Measurements from ENCODE around the gene CCDC172.
A peak's percentile ranks its signal among the peaks of the same experiment; 100 is the strongest.

Gene CCDC172

GRCh38 chr10:116352125-116352524 lies 27.9 kb downstream of the CCDC172 start:
- ChIA-PET CTCF (no interaction called here), POLR2A (no interaction called here)
- no peak overlapping the region for H3K27ac ChIP-seq (ENCODE audit: extremely low read depth, low read depth, low read length)
- no peaks in the 10 kb centered on the region for H3K4me1 ChIP-seq (ENCODE audit: control insufficient read depth, insufficient read depth, low read length)
- TF ChIP-seq WT1 (tag by site-specific recombination; IDR thresholded peaks at IDR 0.05) (no peak), ZNF26 (tag by site-specific recombination; IDR thresholded peaks at IDR 0.05) (peak; percentile 94), SP7 (tag by site-specific recombination; IDR thresholded peaks at IDR 0.05) (no peak)
- H3K9me3 ChIP-seq (ENCODE audit: control insufficient read depth, insufficient read depth, low read depth, low read length) = no peaks in the 10 kb centered on the region
- H3K4me3 ChIP-seq (ENCODE audit: low read depth, low read length) = no peak overlapping the region
- no peaks in the 10 kb centered on the region for H3K36me3 ChIP-seq (ENCODE audit: control insufficient read depth in 2 of 2, insufficient read depth in 1 of 2, low read length in 2 of 2)

GRCh38 chr10:116353817-116354216 lies 29.6 kb downstream of the CCDC172 start:
- Histone ChIP-seq H3K4me1 (ENCODE audit: control insufficient read depth, insufficient read depth, low read length) (no peaks in the 10 kb centered on the region), H3K27ac (ENCODE audit: extremely low read depth, low read depth, low read length) (no peak overlapping the region), H3K9me3 (ENCODE audit: control insufficient read depth, insufficient read depth, low read depth, low read length) (no peaks in the 10 kb centered on the region), H3K36me3 (ENCODE audit: control insufficient read depth in 2 of 2, insufficient read depth in 1 of 2, low read length in 2 of 2) (no peaks in the 10 kb centered on the region), H3K4me3 (ENCODE audit: low read depth, low read length) (no peak overlapping the region)
- ChIA-PET POLR2A (no interaction called here), CTCF (no interaction called here)
- TF ChIP-seq ZBTB8A (tag by site-specific recombination; IDR thresholded peaks at IDR 0.05) (no peak), ZFHX2 (tag by site-specific recombination; conservative IDR thresholded peaks at IDR 0.05) (no peak), ZNF610 (tag by site-specific recombination; IDR thresholded peaks at IDR 0.05; ENCODE audit: borderline replicate concordance) (no peak), SP3 (tag by site-specific recombination; IDR thresholded peaks at IDR 0.05) (no peak), ZNF660 (tag by site-specific recombination; IDR thresholded peaks at IDR 0.05) (no peak), HOXA7 (CRISPR knock-in tag; IDR thresholded peaks at IDR 0.05; ENCODE audit: borderline replicate concordance) (no peak), ZBTB17 (tag by site-specific recombination; IDR thresholded peaks at IDR 0.05) (no peak), KLF8 (tag by site-specific recombination; IDR thresholded peaks at IDR 0.05) (no peak), TRIM28 (IDR thresholded peaks at IDR 0.05; ENCODE audit: borderline replicate concordance, low read length) (no peak), ZNF837 (tag by site-specific recombination; IDR thresholded peaks at IDR 0.05) (no peak)
- TF ChIP-seq, protein P1, sequence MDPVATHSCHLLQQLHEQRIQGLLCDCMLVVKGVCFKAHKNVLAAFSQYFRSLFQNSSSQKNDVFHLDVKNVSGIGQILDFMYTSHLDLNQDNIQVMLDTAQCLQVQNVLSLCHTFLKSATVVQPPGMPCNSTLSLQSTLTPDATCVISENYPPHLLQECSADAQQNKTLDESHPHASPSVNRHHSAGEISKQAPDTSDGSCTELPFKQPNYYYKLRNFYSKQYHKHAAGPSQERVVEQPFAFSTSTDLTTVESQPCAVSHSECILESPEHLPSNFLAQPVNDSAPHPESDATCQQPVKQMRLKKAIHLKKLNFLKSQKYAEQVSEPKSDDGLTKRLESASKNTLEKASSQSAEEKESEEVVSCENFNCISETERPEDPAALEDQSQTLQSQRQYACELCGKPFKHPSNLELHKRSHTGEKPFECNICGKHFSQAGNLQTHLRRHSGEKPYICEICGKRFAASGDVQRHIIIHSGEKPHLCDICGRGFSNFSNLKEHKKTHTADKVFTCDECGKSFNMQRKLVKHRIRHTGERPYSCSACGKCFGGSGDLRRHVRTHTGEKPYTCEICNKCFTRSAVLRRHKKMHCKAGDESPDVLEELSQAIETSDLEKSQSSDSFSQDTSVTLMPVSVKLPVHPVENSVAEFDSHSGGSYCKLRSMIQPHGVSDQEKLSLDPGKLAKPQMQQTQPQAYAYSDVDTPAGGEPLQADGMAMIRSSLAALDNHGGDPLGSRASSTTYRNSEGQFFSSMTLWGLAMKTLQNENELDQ (tag by site-specific recombination; IDR thresholded peaks at IDR 0.05; ENCODE audit: low read depth) = no peak
- TF ChIP-seq, protein P2, sequence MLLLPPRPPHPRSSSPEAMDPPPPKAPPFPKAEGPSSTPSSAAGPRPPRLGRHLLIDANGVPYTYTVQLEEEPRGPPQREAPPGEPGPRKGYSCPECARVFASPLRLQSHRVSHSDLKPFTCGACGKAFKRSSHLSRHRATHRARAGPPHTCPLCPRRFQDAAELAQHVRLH (tag by site-specific recombination; IDR thresholded peaks at IDR 0.05) = no peak

GRCh38 chr10:116355341-116355740 lies 31.1 kb downstream of the CCDC172 start:
- no peak overlapping the region for H3K27ac ChIP-seq (ENCODE audit: extremely low read depth, low read depth, low read length)
- no peaks in the 10 kb centered on the region for H3K9me3 ChIP-seq (ENCODE audit: control insufficient read depth, insufficient read depth, low read depth, low read length)
- H3K36me3 ChIP-seq (ENCODE audit: control insufficient read depth in 2 of 2, insufficient read depth in 1 of 2, low read length in 2 of 2) = no peaks in the 10 kb centered on the region
- CTCF ChIA-PET = interaction anchor here (0.6 kb wide), 1 partner anchor 996 kb away, joined by 3 read pairs; no protein-coding TSS in a partner anchor
- no peak overlapping the region for H3K4me3 ChIP-seq (ENCODE audit: low read depth, low read length)
- H3K4me1 ChIP-seq (ENCODE audit: control insufficient read depth, insufficient read depth, low read length) = no peaks in the 10 kb centered on the region
- no peak for TF ChIP-seq ZBTB21 (tag by site-specific recombination; IDR thresholded peaks at IDR 0.05)
- TF ChIP-seq GLIS2 (tag by site-specific recombination; IDR thresholded peaks at IDR 0.05) = no peak
- no peak for TF ChIP-seq ZNF548 (tag by site-specific recombination; IDR thresholded peaks at IDR 0.05)
- TF ChIP-seq ZXDB (tag by site-specific recombination; IDR thresholded peaks at IDR 0.05) = no peak
- TF ChIP-seq ZNF624 (tag by site-specific recombination; IDR thresholded peaks at IDR 0.05) = no peak
- no peak for TF ChIP-seq ZNF202 (tag by site-specific recombination; IDR thresholded peaks at IDR 0.05; ENCODE audit: borderline replicate concordance)
- TF ChIP-seq ZNF596 (tag by site-specific recombination; IDR thresholded peaks at IDR 0.05) = no peak
- TF ChIP-seq ZNF670 (tag by site-specific recombination; IDR thresholded peaks at IDR 0.05; ENCODE audit: low read depth) = no peak
- no peak for TF ChIP-seq ZNF19 (tag by site-specific recombination; IDR thresholded peaks at IDR 0.05; ENCODE audit: low read depth)
- no peak for TF ChIP-seq ZNF311 (tag by site-specific recombination; IDR thresholded peaks at IDR 0.05; ENCODE audit: borderline replicate concordance)
- TF ChIP-seq ZNF664 (tag by site-specific recombination; IDR thresholded peaks at IDR 0.05) = no peak
- TF ChIP-seq ZNF184 (tag by site-specific recombination; IDR thresholded peaks at IDR 0.05) = no peak
- TF ChIP-seq ZBTB20 (tag by site-specific recombination; IDR thresholded peaks at IDR 0.05) = no peak
- TF ChIP-seq ZNF221 (tag by site-specific recombination; IDR thresholded peaks at IDR 0.05; ENCODE audit: borderline replicate concordance) = no peak
- POLR2A ChIA-PET = no interaction called here

All from HEK293 (cell line).